H1 (cell line): ENCODE results near the gene RAB41. TPM values are rescaled to one million over a fixed set of nuclear protein-coding genes. Genes with fewer than 3 reads are reported as not detected.
A peak's percentile ranks its signal among the peaks of the same experiment; 100 is the strongest.

Source experiments
- CTCF ChIA-PET: fragments of 300-600 bp; sonication (Branson Sonifier 250); formaldehyde crosslinking; loops from one replicate; lab custom pipeline; 2021; ENCODE audit not compliant: partially characterized antibody; lab: Charles Lee
- POLR2A ChIA-PET: fragments of 300-600 bp; sonication (Branson Sonifier 250); formaldehyde crosslinking; loops from one replicate; lab custom pipeline; 2021; ENCODE audit warnings: inconsistent platforms; ENCODE audit not compliant: partially characterized antibody; lab: Charles Lee
- DNase-seq, 2 experiments: peaks; one replicate each; pipeline versions ENCODE4 v3.0.0 to v3.0.0-alpha.2; 2010 to 2022; ENCODE audit warnings: low spot score in 2 of 2, low read depth in 1 of 2, mixed read lengths in 1 of 2
- FAIRE-seq: peaks from 2 replicates; lab custom pipeline; 2011; peaks lifted over from hg19 to GRCh38; lab: Jason Lieb, UNC
- H2AFZ ChIP-seq: 2 replicates; pipeline ENCODE4 v1.8.1; 2012; ENCODE audit warnings: low read length, inconsistent platforms
- H2AK5ac ChIP-seq: 2 replicates; pipeline ENCODE4 v1.6.1; 2013; ENCODE audit warnings: low read depth, low read length
- H2BK120ac ChIP-seq: replicated peaks from 2 replicates; pipeline ENCODE3; 2013; ENCODE audit warnings: low read depth, low read length, inconsistent platforms
- H2BK12ac ChIP-seq: 2 replicates; pipeline ENCODE4 v1.6.1; 2013; ENCODE audit warnings: low read depth, low read length
- H2BK15ac ChIP-seq: 2 replicates; pipeline ENCODE4 v1.6.1; 2013; ENCODE audit warnings: low read length
- H2BK20ac ChIP-seq: 2 replicates; pipeline ENCODE4 v1.6.1; 2013; ENCODE audit warnings: low read length
- H2BK5ac ChIP-seq: 2 replicates; pipeline ENCODE4 v1.6.1; 2013; ENCODE audit warnings: low read depth, low read length
- H3K14ac ChIP-seq: 2 replicates; pipeline ENCODE4 v1.6.1; 2013; ENCODE audit warnings: inconsistent platforms; ENCODE audit not compliant: insufficient read length
- H3K18ac ChIP-seq: 2 replicates; pipeline ENCODE4 v1.6.1; 2013; ENCODE audit warnings: low read length; ENCODE audit errors: extremely low read depth
- H3K23ac ChIP-seq: 2 replicates; pipeline ENCODE4 v1.6.1; 2013; ENCODE audit warnings: inconsistent platforms; ENCODE audit not compliant: insufficient read length
- H3K23me2 ChIP-seq: 2 replicates; pipeline ENCODE4 v1.6.1; 2013; ENCODE audit warnings: low read depth, low read length
- H3K27ac ChIP-seq: 2 replicates; pipeline ENCODE4 v1.6.1; 2011; ENCODE audit warnings: low read depth, low read length, inconsistent platforms
- H3K27me3 ChIP-seq, 4 experiments: replicated peaks in 1 of 4; 1 replicate in 1 of 4; 2 replicates in 3 of 4; pipeline versions ENCODE4 v1.6.1 to v1.8.1; 2011 to 2013; ENCODE audit warnings: low read length in 3 of 4, mild to moderate bottlenecking in 3 of 4, inconsistent platforms in 2 of 4, mixed read lengths in 2 of 4, moderate library complexity in 1 of 4; ENCODE audit not compliant: control insufficient read depth in 3 of 4, insufficient read depth in 3 of 4; ENCODE audit errors: extremely low read depth in 1 of 4
- H3K36me3 ChIP-seq, 4 experiments: 2 replicates each; pipeline versions ENCODE4 v1.6.1 to v1.8.1; 2011 to 2013; ENCODE audit warnings: mild to moderate bottlenecking in 4 of 4, low read length in 3 of 4, moderate library complexity in 2 of 4, control low read depth in 1 of 4, inconsistent platforms in 1 of 4; ENCODE audit not compliant: insufficient read depth in 4 of 4, control insufficient read depth in 2 of 4
- H3K4ac ChIP-seq: replicated peaks from 2 replicates; pipeline ENCODE3; 2013; ENCODE audit warnings: low read length, low read depth, mixed read lengths, inconsistent platforms; ENCODE audit not compliant: insufficient read length
- H3K4me1 ChIP-seq, 4 experiments: replicated peaks in 1 of 4; 1 replicate in 1 of 4; 2 replicates in 3 of 4; pipeline versions ENCODE4 v1.6.1 to v1.8.1; 2011 to 2013; ENCODE audit warnings: low read length in 3 of 4, inconsistent platforms in 2 of 4, mixed read lengths in 1 of 4; ENCODE audit not compliant: insufficient read depth in 4 of 4, control insufficient read depth in 3 of 4
- H3K4me2 ChIP-seq, 2 experiments: 2 replicates each; pipeline versions ENCODE4 v1.6.1 to v1.8.1; 2011 to 2013; ENCODE audit warnings: low read depth in 2 of 2, low read length in 2 of 2, control low read depth in 1 of 2, inconsistent platforms in 1 of 2, mild to moderate bottlenecking in 1 of 2; ENCODE audit not compliant: insufficient read depth in 1 of 2
- H3K4me3 ChIP-seq, 4 experiments: fragments of 200-600, 300-600 bp in 1 of 4; sonication (generic), shearing (Covaris generic), sonication (Bioruptor Twin) in 1 of 4; 2 replicates each; pipeline versions ENCODE4 v1.5.1 to v1.8.1; 2011 to 2016; ENCODE audit warnings: low read length in 4 of 4, low read depth in 3 of 4, control low read depth in 2 of 4, inconsistent platforms in 2 of 4, mild to moderate bottlenecking in 2 of 4, mixed read lengths in 1 of 4, moderate library complexity in 1 of 4; ENCODE audit not compliant: insufficient read depth in 2 of 4; ENCODE audit errors: extremely low read depth in 1 of 4
- H3K56ac ChIP-seq: replicated peaks from 2 replicates; pipeline ENCODE3; 2013; ENCODE audit warnings: low read depth, mild to moderate bottlenecking, mixed read lengths, low read length, inconsistent platforms; ENCODE audit not compliant: insufficient read length
- H3K79me1 ChIP-seq: 2 replicates; pipeline ENCODE4 v1.6.1; 2013; ENCODE audit warnings: low read depth, low read length, control low read depth
- H3K79me2 ChIP-seq, 2 experiments: 2 replicates each; pipeline versions ENCODE4 v1.6.1 to v1.8.1; 2012 to 2013; ENCODE audit warnings: low read length in 2 of 2, mild to moderate bottlenecking in 2 of 2, inconsistent platforms in 1 of 2; ENCODE audit not compliant: insufficient read depth in 2 of 2, control insufficient read depth in 1 of 2
- H3K9ac ChIP-seq, 4 experiments: replicated peaks in 1 of 4; 1 replicate in 1 of 4; 2 replicates in 3 of 4; pipeline versions ENCODE4 v1.6.1 to v1.8.1; 2011 to 2013; ENCODE audit warnings: low read depth in 3 of 4, low read length in 3 of 4, control low read depth in 2 of 4, mild to moderate bottlenecking in 2 of 4, moderate library complexity in 2 of 4, inconsistent platforms in 1 of 4; ENCODE audit errors: extremely low read depth in 1 of 4
- H3K9me3 ChIP-seq, 2 experiments: 2 replicates each; pipeline versions ENCODE4 v1.6.1 to v1.8.1; 2012 to 2013; ENCODE audit warnings: mild to moderate bottlenecking in 2 of 2, moderate library complexity in 2 of 2, control low read depth in 1 of 2, inconsistent platforms in 1 of 2, low read depth in 1 of 2, low read length in 1 of 2, mixed read lengths in 1 of 2; ENCODE audit not compliant: insufficient read depth in 2 of 2
- H4K20me1 ChIP-seq, 2 experiments: replicated peaks in 1 of 2; 2 replicates each; pipeline versions ENCODE3 to v1.8.1; 2011 to 2013; ENCODE audit warnings: inconsistent platforms in 2 of 2, low read length in 2 of 2, mild to moderate bottlenecking in 1 of 2; ENCODE audit not compliant: insufficient read depth in 2 of 2, control insufficient read depth in 1 of 2
- H4K5ac ChIP-seq: 2 replicates; pipeline ENCODE4 v1.6.1; 2013; ENCODE audit warnings: low read length, low read depth, mixed read lengths, inconsistent platforms; ENCODE audit not compliant: insufficient read length
- H4K8ac ChIP-seq: 2 replicates; pipeline ENCODE4 v1.8.0; 2013; ENCODE audit warnings: mild to moderate bottlenecking, moderate library complexity, low read length, inconsistent platforms; ENCODE audit not compliant: insufficient read depth; ENCODE audit errors: extremely low read depth
- H4K91ac ChIP-seq: replicated peaks from 2 replicates; pipeline ENCODE3; 2013; ENCODE audit warnings: low read length, mixed read lengths, inconsistent platforms; ENCODE audit not compliant: insufficient read length
- BACH1 ChIP-seq: IDR thresholded peaks from 2 replicates; pipeline ENCODE4 v1.6.1; 2012; ENCODE audit warnings: low read length, improper control_type of control experiment
- CEBPB ChIP-seq: IDR thresholded peaks from 2 replicates; pipeline ENCODE4 v1.6.1; 2012; ENCODE audit warnings: low read depth, low read length
- CTBP2 ChIP-seq: IDR thresholded peaks from 2 replicates; pipeline ENCODE4 v1.7.0; 2011; ENCODE audit warnings: borderline replicate concordance, mild to moderate bottlenecking, moderate library complexity, mixed read lengths, low read length; ENCODE audit not compliant: insufficient read depth, insufficient read length
- CTCF ChIP-seq, 3 experiments: IDR thresholded peaks; 1 replicate in 2 of 3; 2 replicates in 1 of 3; pipeline versions ENCODE4 v1.5.1 to v1.6.1; 2011; ENCODE audit warnings: low read length in 3 of 3, mild to moderate bottlenecking in 3 of 3, inconsistent platforms in 2 of 3, low read depth in 1 of 3, moderate library complexity in 1 of 3; ENCODE audit not compliant: insufficient read depth in 1 of 3; ENCODE audit errors: control extremely low read depth in 1 of 3
- EGR1 ChIP-seq: IDR thresholded peaks from 2 replicates; pipeline ENCODE4 v1.6.1; 2011; ENCODE audit warnings: low read depth, low read length, borderline replicate concordance
- HDAC2 ChIP-seq, 2 experiments: fragments of 300-600 bp in 1 of 2; sonication (generic) in 1 of 2; IDR thresholded peaks; 2 replicates each; pipeline ENCODE4 v1.6.1; 2011 to 2012; ENCODE audit warnings: low read depth in 2 of 2, low read length in 2 of 2, mild to moderate bottlenecking in 2 of 2, moderate library complexity in 2 of 2, borderline replicate concordance in 1 of 2, inconsistent platforms in 1 of 2
- POLR2AphosphoS5 ChIP-seq: IDR thresholded peaks from 2 replicates; pipeline ENCODE4 v1.6.1; 2011; ENCODE audit warnings: low read depth, low read length
- RAD21 ChIP-seq, 2 experiments: IDR thresholded peaks in 1 of 2; conservative IDR thresholded peaks in 1 of 2; 2 replicates each; pipeline ENCODE4 v1.6.1; 2011; ENCODE audit warnings: low read depth in 2 of 2, low read length in 2 of 2, improper control_type of control experiment in 1 of 2, inconsistent platforms in 1 of 2, mild to moderate bottlenecking in 1 of 2, moderate library complexity in 1 of 2
- SIRT6 ChIP-seq: IDR thresholded peaks from one replicate; pipeline ENCODE4 v1.7.1; 2012; ENCODE audit warnings: low read length, inconsistent platforms
- TCF12 ChIP-seq: IDR thresholded peaks from 2 replicates; pipeline ENCODE4 v1.6.1; 2011; ENCODE audit warnings: low read depth, mild to moderate bottlenecking, low read length
- WGBS, 2 experiments: shearing (Covaris generic) in 1 of 2; methylation state at CpG; one replicate each; pipeline versions ENCODE4 v1.1.6 to v1.1.7; 2013 to 2015; ENCODE audit warnings: low lambda C conversion rate in 2 of 2, mixed read lengths in 2 of 2, inconsistent platforms in 1 of 2, low coverage in 1 of 2, missing lambda C conversion rate in 1 of 2; ENCODE audit not compliant: insufficient replicate concordance in 2 of 2, insufficient coverage in 1 of 2, insufficient read length in 1 of 2; ENCODE audit errors: extremely low coverage in 1 of 2, missing lambda C conversion rate in 1 of 2; 5-methylcytosine and 5-hydroxymethylcytosine counted together
- polyA plus RNA-seq, 7 experiments: library from polyadenylated mRNA; depleted of rRNA in 3 of 7; stranded (reverse) in 5 of 7; unstranded in 2 of 7; fragments of >200 nt in 5 of 7; fragments of 200-250 nt in 2 of 7; gene quantifications; 1 replicate in 5 of 7; 2 replicates in 1 of 7; 4 replicates in 1 of 7; pipeline versions ENCODE4 v1.2.1 to v1.2.3, GENCODE V29; 2011 to 2013; ENCODE audit warnings: missing spikeins in 2 of 7, mixed read lengths in 2 of 7
- total RNA-seq: library from RNA; stranded (reverse); fragmentation: NEBNext Ultra II Directional; extraction: Animal tissue kit (Norgen Biotek cat#: 25700); gene quantifications from 2 replicates; pipeline ENCODE4 v1.2.1, GENCODE V29; 2021

RAB41 gene
- total and polyA plus RNA-seq, 2 of the 8 experiments (the other 6 are each of a cell fraction or from before 2014, with no cell fraction given), result not detected

GRCh38 chrX:70262952-70263567 lies 18.9 kb upstream of the RAB41 start:
- CTCF ChIA-PET, result interaction anchor here (1.2 to 2.2 kb wide), 5 partner anchors 10 to 68 kb away, joined by 3 to 9 read pairs (median 4); no protein-coding TSS in a partner anchor
- peak; percentile 84 for FAIRE-seq
- 7% methylated on average over 6 of the region's 7 CpGs; no CpG with 5 or more reads in 1 of the 2 experiments for WGBS, 2 experiments

More at GRCh38 chrX:70262952-70263567, 18.9 kb upstream of the RAB41 start:
- peaks cover 0 to 2% (median 0%) of the 10 kb centered on the region in 4 experiments; a peak in 1 of 7 replicates for H3K4me1 ChIP-seq
- no peaks in the 10 kb centered on the region for H3K36me3 ChIP-seq
- peak; percentile 25 to 70 for DNase-seq
- no peak overlapping the region for H2AK5ac ChIP-seq
- no peak overlapping the region for H4K5ac ChIP-seq
- H3K27me3 ChIP-seq, result no peaks in the 10 kb centered on the region
- no peak overlapping the region for H3K23ac ChIP-seq
- no peak overlapping the region for H4K8ac ChIP-seq
- H3K79me1 ChIP-seq, result no peaks in the 10 kb centered on the region
- H3K4me3 ChIP-seq, result no peak overlapping the region
- POLR2A ChIA-PET, result interaction anchor here (1.5 kb wide), 1 partner anchor 27 kb away, joined by 3 read pairs; the partner anchor contains the start of genes KIF4A and PDZD11
- no peak overlapping the region; the same call in 1 of the 2 replicates for H2AFZ ChIP-seq
- H3K4me2 ChIP-seq, result no peak overlapping the region
- no peak overlapping the region for H3K27ac ChIP-seq
- H2BK20ac ChIP-seq, result no peak overlapping the region
- no peak overlapping the region for H3K4ac ChIP-seq
- no peak overlapping the region for H3K14ac ChIP-seq
- no peak overlapping the region for H4K91ac ChIP-seq
- no peaks in the 10 kb centered on the region for H4K20me1 ChIP-seq
- no peak overlapping the region for H2BK120ac ChIP-seq
- no peak overlapping the region for H3K56ac ChIP-seq
- H3K9me3 ChIP-seq, result no peaks in the 10 kb centered on the region
- peak; percentile 73 to 81 for TF ChIP-seq RAD21 (IDR thresholded peaks at IDR 0.05 in 1 of 2, conservative IDR thresholded peaks at IDR 0.05 in 1 of 2; ENCODE audit: low read depth in 2 of 2, low read length in 2 of 2)
- 0 out of 2 replicates have a peak, but pooled peaks have one; percentile 35 for TF ChIP-seq TCF12
- TF ChIP-seq BACH1, result no peak
- TF ChIP-seq EGR1, result no peak
- no peak for TF ChIP-seq POLR2AphosphoS5
- no peak for TF ChIP-seq CEBPB
- no peak for TF ChIP-seq CTBP2
- TF ChIP-seq CTCF (IDR thresholded peaks at IDR 0.05; ENCODE audit: control extremely low read depth in 1 of 3, insufficient read depth in 1 of 3, low read depth in 1 of 3, low read length in 3 of 3), result peak; percentile 60 to 82 (median 78)
- TF ChIP-seq SIRT6, result no peak
- no peak for TF ChIP-seq HDAC2 (IDR thresholded peaks at IDR 0.05; ENCODE audit: borderline replicate concordance in 1 of 2, low read depth in 2 of 2, low read length in 2 of 2)
- no peaks in the 10 kb centered on the region for H3K23me2 ChIP-seq
- no peaks in the 10 kb centered on the region for H3K79me2 ChIP-seq
- H2BK15ac ChIP-seq, result no peak overlapping the region
- no peak overlapping the region for H2BK5ac ChIP-seq
- no peak overlapping the region for H2BK12ac ChIP-seq
- no peak overlapping the region for H3K18ac ChIP-seq
- no peak overlapping the region for H3K9ac ChIP-seq
